Neural crest cell (in vitro differentiated cells): ENCODE data around the gene RHBDL3. TPM values are rescaled to one million over a fixed set of nuclear protein-coding genes. Genes with fewer than 3 reads are reported as not detected.
"Not testable (repeated sequence)": the region's sequence is repeated elsewhere in the genome, so short reads cannot be mapped to it uniquely, and the experiment has no call there.

Source experiments
- DNase-seq: peaks from one replicate; pipeline ENCODE4 v3.0.0; 2021; ENCODE audit warnings: low read depth, mixed read lengths, low spot score
- H3K27ac Mint-ChIP-seq: one replicate; pipeline ENCODE4 v1.8.0; 2021; ENCODE audit warnings: mild to moderate bottlenecking, mixed read lengths; ENCODE audit not compliant: unreplicated experiment
- H3K27me3 Mint-ChIP-seq: 2 replicates; pipeline ENCODE4 v1.8.0; 2021; ENCODE audit warnings: low read depth, mild to moderate bottlenecking, mixed read lengths
- H3K36me3 Mint-ChIP-seq: 2 replicates; pipeline ENCODE4 v1.8.0; 2021; ENCODE audit warnings: low read depth, mild to moderate bottlenecking, mixed read lengths
- H3K4me1 Mint-ChIP-seq: 2 replicates; pipeline ENCODE4 v1.8.0; 2021; ENCODE audit warnings: mixed read lengths
- H3K4me3 Mint-ChIP-seq: one replicate; pipeline ENCODE4 v1.8.0; 2021; ENCODE audit warnings: mild to moderate bottlenecking, mixed read lengths
- H3K9me3 Mint-ChIP-seq: 2 replicates; pipeline ENCODE4 v1.8.0; 2021; ENCODE audit warnings: mixed read lengths
- CTCF ChIP-seq: fragments of 200-600 bp; sonication (generic); conservative IDR thresholded peaks from 2 replicates; pipeline ENCODE4 v1.5.0; 2021; ENCODE audit warnings: antibody characterized with exemption, mild to moderate bottlenecking
- total RNA-seq: library from RNA; stranded (reverse); gene quantifications from 2 replicates; pipeline ENCODE4 v1.2.1, GENCODE V29; 2021

The RHBDL3 gene
- total RNA-seq, 1 donor from 2014 or later: 18.7 TPM

DNA sequence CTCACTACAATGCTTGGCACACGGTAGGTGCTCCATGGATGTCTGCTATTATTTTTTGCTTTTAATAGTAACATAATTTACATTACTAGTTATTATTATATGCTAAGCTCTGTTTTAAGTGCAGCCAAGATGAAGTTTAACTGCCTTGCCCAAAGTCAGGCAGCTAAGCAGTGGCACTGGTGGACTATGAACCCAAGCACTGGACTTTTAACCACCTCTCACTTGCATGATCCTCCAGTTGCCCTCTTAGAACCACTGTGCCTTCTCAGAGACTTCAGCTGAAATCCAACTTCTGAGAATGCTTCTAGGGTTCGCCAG lies 82.8 kb downstream of the RHBDL3 start:
- Mint-ChIP-seq H3K27ac (no peak overlapping the region), H3K36me3 (peaks cover 11% of the 10 kb centered on the region), H3K4me3 (peak overlapping the region; percentile 80), H3K9me3 (no peaks in the 10 kb centered on the region), H3K4me1 (peaks cover 28% of the 10 kb centered on the region), H3K27me3 (no peaks in the 10 kb centered on the region)
- DNase-seq: no peak
- no peak for TF ChIP-seq CTCF

DNA sequence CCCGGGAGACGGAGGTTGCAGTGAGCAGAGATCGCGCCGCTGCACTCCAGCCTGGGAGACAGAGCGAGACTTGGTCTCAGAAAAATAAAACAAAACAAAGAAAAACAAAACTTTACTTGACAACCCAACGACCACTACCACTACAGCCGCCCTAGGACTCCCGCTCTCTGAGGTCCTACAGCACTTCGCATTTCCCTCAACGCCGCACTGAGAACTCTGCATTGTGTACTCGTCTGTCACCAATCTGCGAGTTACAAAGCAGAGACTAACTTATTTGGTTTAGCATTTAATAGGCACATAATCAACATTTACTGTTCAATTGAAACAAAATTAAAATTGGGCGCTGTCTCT lies 83.8 kb downstream of the RHBDL3 start:
- DNase-seq: no peak

DNA sequence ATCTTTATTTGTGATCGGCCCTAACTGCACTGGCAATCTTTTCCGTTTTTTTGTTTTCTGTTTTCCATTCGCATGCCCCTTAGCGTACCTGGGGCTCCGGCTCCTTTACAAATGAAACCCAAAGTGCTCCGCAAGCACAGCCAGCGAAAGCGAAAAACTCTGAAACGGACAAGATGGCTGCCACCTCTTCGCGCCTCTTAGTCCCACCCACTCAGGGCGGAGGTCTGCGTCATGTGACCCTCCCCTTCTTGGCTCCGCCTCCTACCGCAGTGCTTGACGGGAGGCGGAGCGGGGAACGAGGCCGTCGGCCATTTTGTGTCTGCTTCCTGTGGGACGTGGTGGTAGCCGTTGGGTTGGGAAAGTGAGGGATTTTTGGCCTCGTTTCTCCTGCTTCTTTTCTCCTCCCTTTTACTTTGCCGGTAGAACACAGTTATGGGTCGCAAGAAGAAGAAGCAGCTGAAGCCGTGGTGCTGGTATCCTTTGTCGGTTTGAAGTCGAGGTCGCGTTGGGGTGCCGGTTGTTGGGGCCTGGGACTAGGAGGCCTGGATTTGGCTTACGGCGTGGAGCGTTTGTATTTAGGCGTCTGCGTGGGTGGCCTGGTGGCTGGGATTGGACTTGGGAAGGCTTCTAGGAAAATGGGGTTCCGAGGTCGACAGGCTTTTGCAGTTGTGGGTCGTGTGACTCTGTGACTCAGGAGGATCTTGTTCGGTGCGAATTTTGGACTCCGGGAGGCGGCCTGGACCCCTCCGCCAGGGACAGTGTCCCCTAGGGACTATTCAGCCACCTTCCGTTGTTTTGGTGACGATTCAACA lies 84.4 kb downstream of the RHBDL3 start, which contains the start of gene ZNF207:
Gene ZNF207, plus strand, starts transcription at position 304 of the 812 bp plus-strand sequence. Its CDS starts 129 bp downstream, at position 433.
- Mint-ChIP-seq H3K27me3 (no peaks in the 10 kb centered on the region), H3K9me3 (no peaks in the 10 kb centered on the region), H3K36me3 (peaks cover 11% of the 10 kb centered on the region), H3K4me1 (peaks cover 33% of the 10 kb centered on the region), H3K27ac (peak within 1 kb of the TSS; percentile 99), H3K4me3 (peak within 1 kb of the TSS; percentile 97)
- DNase-seq: peak; percentile 94
- TF ChIP-seq CTCF: no peak

More for the DNA sequence above, 83.8 kb downstream of the RHBDL3 start:
- peak overlapping the region; percentile 97 for H3K4me3 Mint-ChIP-seq
- H3K4me1 Mint-ChIP-seq: peaks cover 28% of the 10 kb centered on the region
- no peaks in the 10 kb centered on the region for H3K27me3 Mint-ChIP-seq
- no peak for TF ChIP-seq CTCF
- H3K36me3 Mint-ChIP-seq: peaks cover 11% of the 10 kb centered on the region
- peak overlapping the region; percentile 99 for H3K27ac Mint-ChIP-seq
- no peaks in the 10 kb centered on the region for H3K9me3 Mint-ChIP-seq

DNA sequence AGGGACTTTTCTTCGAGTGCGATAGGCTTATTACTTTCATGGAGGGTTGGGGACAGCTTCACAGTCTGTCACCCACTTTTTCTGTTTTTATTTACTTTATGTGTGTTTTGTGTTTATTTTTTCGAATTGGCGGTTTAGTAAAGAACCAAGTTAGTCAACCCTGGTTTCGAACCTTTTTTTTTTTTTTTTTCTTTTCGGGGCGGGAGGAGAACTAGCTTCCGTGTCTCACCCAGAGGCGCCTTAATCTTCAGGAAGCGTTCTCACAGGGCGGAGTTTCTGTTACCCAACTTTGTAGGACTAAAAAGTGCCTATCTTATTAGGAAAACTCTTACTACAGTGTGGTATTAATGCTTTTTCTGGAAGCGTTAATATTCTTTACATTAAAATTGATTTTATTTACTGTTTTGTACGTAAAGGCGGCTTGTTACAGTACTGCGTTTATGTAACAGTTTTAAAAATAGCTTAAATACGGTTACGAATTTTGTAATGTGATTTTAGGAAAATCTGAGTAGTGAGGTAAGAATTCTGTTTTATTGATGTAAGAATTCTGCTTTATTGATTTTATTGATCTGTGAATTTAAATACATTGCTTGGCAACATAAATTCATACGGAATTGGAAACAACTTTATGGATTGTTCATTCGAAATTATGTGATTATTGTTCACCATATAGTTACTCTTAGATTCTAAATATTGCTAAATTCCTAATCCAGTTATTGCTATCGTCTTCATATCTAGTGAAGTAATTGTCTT lies 85.2 kb downstream of the RHBDL3 start:
- Mint-ChIP-seq H3K27me3 (no peaks in the 10 kb centered on the region), H3K36me3 (peaks cover 11% of the 10 kb centered on the region), H3K27ac (peak overlapping the region; percentile 99), H3K4me1 (peaks cover 41% of the 10 kb centered on the region), H3K4me3 (peak overlapping the region; percentile 97), H3K9me3 (no peaks in the 10 kb centered on the region)
- no peak for TF ChIP-seq CTCF
- no peak for DNase-seq

DNA sequence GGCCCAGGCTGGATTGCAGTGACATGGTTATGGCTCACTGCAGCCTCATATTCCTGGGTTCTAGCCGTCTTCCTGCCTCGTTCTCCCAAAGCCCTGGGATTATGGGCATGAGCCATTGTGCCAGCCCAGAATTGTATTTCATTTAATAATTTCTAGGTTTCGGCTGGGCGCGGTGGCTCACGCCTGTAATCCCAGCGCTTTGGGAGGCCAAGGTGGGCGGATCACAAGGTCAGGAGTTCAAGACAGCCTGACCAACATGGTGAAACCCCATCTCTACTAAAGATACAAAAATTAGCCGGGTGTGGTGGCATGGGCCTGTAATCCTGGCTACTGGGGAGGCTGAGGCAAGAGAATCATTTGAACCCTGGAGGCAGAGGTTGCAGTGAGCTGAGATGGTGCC lies 87.1 kb downstream of the RHBDL3 start:
- peaks cover 13% of the 10 kb centered on the region for H3K36me3 Mint-ChIP-seq
- H3K27ac Mint-ChIP-seq, H3K27me3 Mint-ChIP-seq, H3K9me3 Mint-ChIP-seq, DNase-seq: not testable (repeated sequence)
- peaks cover 45% of the 10 kb centered on the region for H3K4me1 Mint-ChIP-seq
- peak overlapping the region; percentile 97 for H3K4me3 Mint-ChIP-seq
